Fibroblast of lung (primary cell): ENCODE data around the gene TJP1. TPM values are rescaled to one million over a fixed set of nuclear protein-coding genes. Genes with fewer than 3 reads are reported as not detected.

Experiments used
- DNase-seq, 2 donors: peaks; one replicate each; pipeline versions ENCODE4 v3.0.0 to v3.0.0-alpha.2; 2010; ENCODE audit warnings: low read depth in 2 of 2
- H2AFZ ChIP-seq: 2 replicates; pipeline ENCODE4 v1.5.1; 2012; ENCODE audit warnings: low read length, control low read depth, inconsistent platforms
- H3K27ac ChIP-seq: 2 replicates; pipeline ENCODE4 v1.5.1; 2011; ENCODE audit warnings: low read length, control low read depth; ENCODE audit not compliant: insufficient read depth
- H3K27me3 ChIP-seq: 2 replicates; pipeline ENCODE4 v1.5.1; 2011; ENCODE audit warnings: mild to moderate bottlenecking, low read length; ENCODE audit not compliant: control insufficient read depth, insufficient read depth
- H3K36me3 ChIP-seq: 2 replicates; pipeline ENCODE4 v1.5.1; 2011; ENCODE audit warnings: low read length; ENCODE audit not compliant: control insufficient read depth, insufficient read depth
- H3K4me1 ChIP-seq: 2 replicates; pipeline ENCODE4 v1.5.1; 2011; ENCODE audit warnings: low read length; ENCODE audit not compliant: control insufficient read depth, insufficient read depth; ENCODE audit errors: extremely low read depth
- H3K4me2 ChIP-seq: 2 replicates; pipeline ENCODE4 v1.5.1; 2011; ENCODE audit warnings: low read length, control low read depth; ENCODE audit not compliant: insufficient read depth; ENCODE audit errors: extremely low read depth
- H3K4me3 ChIP-seq, 4 experiments: fragments of 200-600 bp in 1 of 4; sonication (generic) in 1 of 4; replicated peaks in 1 of 4; 2 replicates each; pipeline ENCODE4 v1.5.1; 2011 to 2016; ENCODE audit warnings: low read length in 4 of 4, low read depth in 3 of 4, mild to moderate bottlenecking in 3 of 4, control low read depth in 2 of 4, inconsistent platforms in 1 of 4, mixed read lengths in 1 of 4; ENCODE audit not compliant: insufficient read depth in 1 of 4; ENCODE audit errors: control extremely low read depth in 1 of 4
- H3K79me2 ChIP-seq: 2 replicates; pipeline ENCODE4 v1.5.1; 2012; ENCODE audit warnings: mild to moderate bottlenecking, low read length, inconsistent platforms; ENCODE audit not compliant: control insufficient read depth, insufficient read depth
- H3K9ac ChIP-seq: 2 replicates; pipeline ENCODE4 v1.5.1; 2011; ENCODE audit warnings: mild to moderate bottlenecking, low read length, control low read depth; ENCODE audit not compliant: insufficient read depth
- H3K9me3 ChIP-seq: 2 replicates; pipeline ENCODE4 v1.5.1; 2012; ENCODE audit warnings: low read depth, low read length; ENCODE audit not compliant: control insufficient read depth, insufficient read depth
- H4K20me1 ChIP-seq: 2 replicates; pipeline ENCODE4 v1.5.1; 2011; ENCODE audit warnings: low read length; ENCODE audit not compliant: control insufficient read depth, insufficient read depth; ENCODE audit errors: extremely low read depth
- CTCF ChIP-seq, 2 donors: IDR thresholded peaks in 1 of 2; conservative IDR thresholded peaks in 1 of 2; 1 replicate in 1 of 2; 2 replicates in 1 of 2; pipeline ENCODE4 v1.5.1; 2011 to 2012; ENCODE audit warnings: low read length in 2 of 2, control low read depth in 1 of 2, inconsistent platforms in 1 of 2, low read depth in 1 of 2, mild to moderate bottlenecking in 1 of 2
- EZH2 ChIP-seq: IDR thresholded peaks from 2 replicates; pipeline ENCODE4 v1.5.1; 2012; ENCODE audit warnings: low read length, control low read depth, mild to moderate bottlenecking; ENCODE audit errors: missing control alignments
- polyA plus RNA-seq, 2 donors: library from polyadenylated mRNA; depleted of rRNA in 1 of 2; stranded (reverse) in 1 of 2; unstranded in 1 of 2; fragments of >200 nt; gene quantifications; 2 replicates each; pipeline ENCODE4 v1.2.1, GENCODE V29; 2011 to 2012; ENCODE audit warnings: missing spikeins in 1 of 2
- total RNA-seq: library from RNA; depleted of rRNA; stranded (reverse); fragments of >200 nt; gene quantifications from 2 replicates; pipeline ENCODE4 v1.2.1, GENCODE V29; 2014

Gene TJP1
- total and polyA plus RNA-seq, 2 donors (not counting 1 experiment from before 2014, with no cell fraction given), result 53.7 to 110 TPM

DNA sequence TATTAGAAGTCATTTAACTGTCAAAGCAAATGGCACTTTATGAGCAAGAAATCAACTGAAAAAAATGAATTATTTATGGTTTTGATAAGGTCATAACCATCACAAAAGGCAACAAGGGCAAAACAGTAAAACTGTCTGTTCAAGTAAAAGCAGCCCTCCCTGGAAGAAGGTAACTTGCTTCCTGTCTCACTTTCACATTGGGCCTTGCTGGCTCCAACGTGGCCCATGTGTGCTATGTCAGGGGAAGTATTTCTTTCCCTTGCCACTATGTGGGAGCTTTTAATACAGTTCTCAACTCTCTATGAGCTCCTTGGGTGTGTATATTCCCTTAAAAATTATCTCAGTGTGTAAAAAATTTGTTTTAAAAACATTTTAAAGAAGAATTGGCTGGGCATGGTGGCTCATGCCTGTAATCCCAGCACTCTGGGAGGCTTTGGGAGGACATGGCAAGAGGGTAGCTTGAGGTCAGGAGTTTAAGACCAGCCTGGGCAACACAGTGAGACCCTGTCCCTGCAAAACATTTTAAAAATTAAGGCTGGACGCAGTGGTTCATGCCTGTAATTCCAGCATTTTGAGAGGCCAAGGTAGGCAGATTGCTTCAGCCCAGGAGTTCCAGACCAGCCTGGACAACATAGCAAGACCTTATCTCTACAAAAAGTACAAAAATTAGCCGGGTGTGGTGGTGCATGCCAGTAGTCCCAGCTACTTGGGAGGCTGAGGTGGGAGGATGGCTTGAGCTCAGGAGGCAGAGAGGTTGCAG, 45.2 kb upstream of the TJP1 start:
- no peak overlapping the region for H3K4me3 ChIP-seq
- DNase-seq, result no peak
- no peaks in the 10 kb centered on the region for H3K79me2 ChIP-seq
- H3K36me3 ChIP-seq, result no peaks in the 10 kb centered on the region
- peak overlapping the region; percentile 6 for H2AFZ ChIP-seq
- no peaks in the 10 kb centered on the region for H4K20me1 ChIP-seq
- H3K27me3 ChIP-seq, result no peaks in the 10 kb centered on the region
- no peak for TF ChIP-seq CTCF (conservative IDR thresholded peaks at IDR 0.05 in 1 of 2, IDR thresholded peaks at IDR 0.05 in 1 of 2; ENCODE audit: low read depth in 1 of 2, low read length in 2 of 2)
- no peak for TF ChIP-seq EZH2
- H3K9me3 ChIP-seq, result no peaks in the 10 kb centered on the region
- H3K9ac ChIP-seq, result no peak overlapping the region
- peaks cover 7% of the 10 kb centered on the region for H3K4me1 ChIP-seq
- H3K27ac ChIP-seq, result no peak overlapping the region
- H3K4me2 ChIP-seq, result no peak overlapping the region

DNA sequence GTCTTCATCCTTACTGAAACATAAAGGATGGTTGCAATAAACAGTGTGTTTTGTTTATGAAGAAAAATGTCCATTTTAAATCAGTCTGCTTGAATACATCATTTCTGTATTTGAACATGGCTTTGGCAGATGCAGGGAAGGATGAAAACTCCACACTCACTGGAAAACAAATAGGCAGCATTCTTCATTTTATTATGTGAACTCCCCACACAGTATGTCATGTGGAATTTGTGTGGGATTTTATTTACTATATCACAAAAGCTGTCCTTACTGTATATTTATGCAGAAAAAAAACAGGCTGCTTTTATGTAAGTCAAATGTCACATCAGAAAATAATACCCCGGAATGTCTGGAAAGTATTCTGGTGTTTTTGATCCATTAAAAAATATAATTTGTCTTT, 44.1 kb upstream of the TJP1 start:
- Histone ChIP-seq H2AFZ (no peak overlapping the region), H3K36me3 (no peaks in the 10 kb centered on the region), H3K4me1 (peaks cover 7% of the 10 kb centered on the region), H3K4me2 (no peak overlapping the region), H3K4me3 (no peak overlapping the region), H3K27ac (no peak overlapping the region), H3K9ac (no peak overlapping the region), H3K79me2 (no peaks in the 10 kb centered on the region), H4K20me1 (no peaks in the 10 kb centered on the region), H3K27me3 (no peaks in the 10 kb centered on the region), H3K9me3 (no peaks in the 10 kb centered on the region)
- no peak for TF ChIP-seq EZH2
- TF ChIP-seq CTCF (conservative IDR thresholded peaks at IDR 0.05 in 1 of 2, IDR thresholded peaks at IDR 0.05 in 1 of 2; ENCODE audit: low read depth in 1 of 2, low read length in 2 of 2), result no peak
- no peak for DNase-seq

DNA sequence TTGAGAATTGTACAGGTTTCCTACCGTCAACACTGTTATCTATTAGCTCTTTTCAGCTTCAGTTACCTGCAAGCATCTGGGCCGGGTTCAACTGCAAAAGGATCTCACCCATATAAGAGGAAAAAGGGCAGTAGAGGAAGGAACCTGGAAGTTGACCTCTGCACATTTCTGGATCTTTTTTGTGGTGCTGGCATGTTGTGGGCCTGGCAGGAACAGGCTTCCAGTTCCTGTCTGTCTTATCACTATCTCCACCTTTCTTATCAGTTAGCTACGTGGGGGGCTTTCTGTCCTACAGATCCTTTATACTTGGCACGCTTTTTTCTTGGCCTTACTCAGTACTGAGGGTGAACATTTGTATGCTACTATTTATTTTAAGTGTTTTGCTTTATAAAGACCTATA, 42.2 kb upstream of the TJP1 start:
- H4K20me1 ChIP-seq, result no peaks in the 10 kb centered on the region
- no peaks in the 10 kb centered on the region for H3K79me2 ChIP-seq
- H2AFZ ChIP-seq, result no peak overlapping the region
- H3K27ac ChIP-seq, result no peak overlapping the region
- DNase-seq, result no peak
- H3K36me3 ChIP-seq, result no peaks in the 10 kb centered on the region
- no peak overlapping the region for H3K4me3 ChIP-seq
- TF ChIP-seq CTCF (conservative IDR thresholded peaks at IDR 0.05 in 1 of 2, IDR thresholded peaks at IDR 0.05 in 1 of 2; ENCODE audit: low read depth in 1 of 2, low read length in 2 of 2), result no peak
- H3K9ac ChIP-seq, result no peak overlapping the region
- H3K27me3 ChIP-seq, result no peaks in the 10 kb centered on the region
- no peak overlapping the region for H3K4me2 ChIP-seq
- peaks cover 1% of the 10 kb centered on the region for H3K4me1 ChIP-seq
- H3K9me3 ChIP-seq, result no peaks in the 10 kb centered on the region
